SK-N-MC (cell line): ENCODE data around the gene TTC7B.
"Not testable (repeated sequence)": the region's sequence is repeated elsewhere in the genome, so short reads cannot be mapped to it uniquely, and the experiment has no call there.

ENCODE experiments used
- DNase-seq: peaks from one replicate; pipeline ENCODE4 v3.0.0-alpha.2; 2011; ENCODE audit warnings: low read depth, low spot score
- H3K27ac ChIP-seq: fragments of 200-600 bp; sonication (generic); 2 replicates; pipeline ENCODE4 v1.5.1; 2016; ENCODE audit warnings: mixed run types
- H3K36me3 ChIP-seq: fragments of 200-600 bp; sonication (generic); 2 replicates; pipeline ENCODE4 v1.6.1; 2017; ENCODE audit warnings: antibody characterized with exemption, low read length, mixed read lengths; ENCODE audit not compliant: insufficient read depth
- H3K4me3 ChIP-seq: fragments of 200-600 bp; sonication (generic); 2 replicates; pipeline ENCODE4 v1.5.1; 2016
- H3K9ac ChIP-seq: fragments of 200-600 bp; sonication (generic); 2 replicates; pipeline ENCODE4 v1.8.0; 2017; ENCODE audit warnings: mixed run types, mixed read lengths; ENCODE audit not compliant: insufficient read length
- H3K9me3 ChIP-seq: fragments of 200-600 bp; sonication (generic); 2 replicates; pipeline ENCODE4 v1.6.1; 2017; ENCODE audit warnings: low read depth, mild to moderate bottlenecking, antibody characterized with exemption, low read length, moderate library complexity, mixed read lengths
- EZH2 ChIP-seq: fragments of 200-600 bp; sonication (generic); IDR thresholded peaks from one replicate; pipeline ENCODE4 v1.6.1; 2017; ENCODE audit warnings: antibody characterized with exemption
- FOXP2 ChIP-seq: optimal IDR thresholded peaks from 2 replicates; pipeline ENCODE3; 2011; ENCODE audit warnings: mild to moderate bottlenecking, moderate library complexity; ENCODE audit not compliant: insufficient read depth; ENCODE audit errors: extremely low read length, control extremely low read depth
- POLR2AphosphoS5 ChIP-seq: IDR thresholded peaks from 2 replicates; pipeline ENCODE4 v1.6.1; 2012; ENCODE audit warnings: mild to moderate bottlenecking, low read depth, low read length, borderline replicate concordance

Gene TTC7B

DNA sequence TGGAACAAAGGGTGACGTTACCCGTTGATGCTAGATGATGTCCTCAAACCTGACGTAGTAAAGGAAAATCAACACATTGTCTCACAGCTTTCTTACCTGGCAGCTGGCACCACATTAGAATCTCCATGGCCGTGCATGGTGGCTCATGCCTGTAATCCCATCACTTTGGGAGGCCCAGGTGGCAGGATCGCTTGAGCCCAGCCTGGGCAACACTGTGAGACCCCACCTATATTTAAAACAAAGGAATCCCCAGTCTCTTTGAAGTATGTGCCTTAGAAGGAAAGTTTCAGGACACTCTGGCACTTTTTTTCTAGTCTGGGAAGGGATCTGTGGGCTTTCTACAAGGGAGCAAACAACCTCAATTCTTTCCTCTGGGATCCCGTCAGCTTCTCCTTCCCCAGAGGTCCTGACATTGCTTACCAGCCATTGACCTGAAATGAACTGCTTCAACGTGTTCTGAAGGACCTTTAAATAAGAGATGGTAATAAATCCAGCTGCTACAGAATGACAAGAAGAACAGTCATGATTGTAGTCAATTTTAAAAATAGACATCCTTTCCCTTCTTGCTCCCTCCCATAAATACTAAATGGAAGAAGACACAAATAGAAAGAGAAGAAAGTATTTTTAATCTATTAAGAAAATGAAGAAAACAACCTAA is 33.7 kb upstream of the TTC7B start:
- no peak for DNase-seq
- Histone ChIP-seq H3K36me3 (no peaks in the 10 kb centered on the region), H3K9me3 (no peaks in the 10 kb centered on the region), H3K9ac (no peak overlapping the region), H3K4me3 (no peak overlapping the region), H3K27ac (no peak overlapping the region)
- TF ChIP-seq EZH2 (no peak), FOXP2 (no peak), POLR2AphosphoS5 (no peak)

GRCh38 chr14:90848944-90849731 is 32.9 kb upstream of the TTC7B start:
- H3K9me3 ChIP-seq: no peaks in the 10 kb centered on the region
- no peak overlapping the region for H3K27ac ChIP-seq
- no peaks in the 10 kb centered on the region for H3K36me3 ChIP-seq
- H3K9ac ChIP-seq: no peak overlapping the region
- TF ChIP-seq FOXP2 (no peak), POLR2AphosphoS5 (no peak), EZH2 (no peak)
- H3K4me3 ChIP-seq: no peak overlapping the region
- no peak for DNase-seq

- TF ChIP-seq POLR2AphosphoS5 (no peak), FOXP2 (no peak), EZH2 (no peak)
- DNase-seq: no peak
- Histone ChIP-seq H3K9me3 (no peaks in the 10 kb centered on the region), H3K9ac (no peak overlapping the region), H3K27ac (no peak overlapping the region), H3K36me3 (no peaks in the 10 kb centered on the region), H3K4me3 (no peak overlapping the region)
These were observed 30.3 kb upstream of the TTC7B start for GRCh38 chr14:90846511-90846910.

DNA sequence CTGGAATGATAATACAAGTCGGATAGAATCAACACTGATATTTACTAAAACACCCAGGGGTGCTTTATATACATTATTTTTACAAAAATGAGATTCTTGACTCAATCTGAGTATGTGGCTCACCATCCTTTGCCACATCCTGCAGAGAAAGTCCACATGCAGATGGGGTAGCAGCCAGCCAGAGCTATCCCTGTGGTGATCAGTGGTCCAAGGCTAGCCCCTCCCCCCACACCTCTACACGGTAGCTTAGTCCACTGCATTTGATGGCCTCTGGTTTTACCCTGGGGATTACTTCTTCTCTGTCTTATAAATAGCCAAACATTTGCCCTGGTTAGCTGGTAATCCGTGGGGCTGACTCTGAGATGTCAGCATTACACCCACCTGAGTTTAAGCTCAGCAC is 28.1 kb upstream of the TTC7B start:
- H3K9me3 ChIP-seq: no peaks in the 10 kb centered on the region
- TF ChIP-seq EZH2 (no peak), FOXP2 (no peak), POLR2AphosphoS5 (no peak)
- H3K36me3 ChIP-seq: no peaks in the 10 kb centered on the region
- DNase-seq: no peak
- no peak overlapping the region for H3K4me3 ChIP-seq
- H3K27ac ChIP-seq: no peak overlapping the region
- H3K9ac ChIP-seq: no peak overlapping the region

DNA sequence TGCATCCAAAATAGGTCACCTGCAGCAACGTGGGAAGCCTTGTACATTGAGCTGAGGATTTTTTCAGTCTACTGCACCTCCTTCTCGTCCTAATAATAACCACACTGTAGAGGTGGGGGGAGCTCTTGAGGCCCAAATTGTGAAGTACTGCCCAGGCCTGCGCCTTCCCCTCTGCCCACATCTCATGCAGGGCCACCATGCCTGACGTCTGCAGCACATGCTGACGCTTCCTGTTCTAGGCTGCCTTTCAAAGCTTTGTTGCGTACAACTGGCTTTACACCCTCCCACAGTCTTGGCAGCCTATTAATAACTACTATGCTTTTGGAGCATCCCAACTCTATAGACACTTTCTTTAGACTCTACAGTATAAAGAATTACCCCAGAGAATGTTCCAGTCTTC is 26.5 kb upstream of the TTC7B start:
- DNase-seq: no peak
- no peak for TF ChIP-seq POLR2AphosphoS5
- no peak for TF ChIP-seq FOXP2
- TF ChIP-seq EZH2: no peak
- Histone ChIP-seq H3K27ac (no peak overlapping the region), H3K4me3 (no peak overlapping the region), H3K9ac (no peak overlapping the region), H3K9me3 (no peaks in the 10 kb centered on the region), H3K36me3 (no peaks in the 10 kb centered on the region)

GRCh38 chr14:90840667-90841066 is 24.4 kb upstream of the TTC7B start:
- not testable (repeated sequence) for DNase-seq, H3K27ac ChIP-seq, H3K9me3 ChIP-seq, H3K9ac ChIP-seq, H3K4me3 ChIP-seq, H3K36me3 ChIP-seq

GRCh38 chr14:90839889-90840266 is 23.6 kb upstream of the TTC7B start:
- TF ChIP-seq EZH2 (no peak), FOXP2 (no peak), POLR2AphosphoS5 (no peak)
- H3K36me3 ChIP-seq: no peaks in the 10 kb centered on the region
- no peak overlapping the region for H3K4me3 ChIP-seq
- no peak for DNase-seq
- H3K9me3 ChIP-seq: no peaks in the 10 kb centered on the region
- H3K9ac ChIP-seq: no peak overlapping the region
- no peak overlapping the region for H3K27ac ChIP-seq

DNA sequence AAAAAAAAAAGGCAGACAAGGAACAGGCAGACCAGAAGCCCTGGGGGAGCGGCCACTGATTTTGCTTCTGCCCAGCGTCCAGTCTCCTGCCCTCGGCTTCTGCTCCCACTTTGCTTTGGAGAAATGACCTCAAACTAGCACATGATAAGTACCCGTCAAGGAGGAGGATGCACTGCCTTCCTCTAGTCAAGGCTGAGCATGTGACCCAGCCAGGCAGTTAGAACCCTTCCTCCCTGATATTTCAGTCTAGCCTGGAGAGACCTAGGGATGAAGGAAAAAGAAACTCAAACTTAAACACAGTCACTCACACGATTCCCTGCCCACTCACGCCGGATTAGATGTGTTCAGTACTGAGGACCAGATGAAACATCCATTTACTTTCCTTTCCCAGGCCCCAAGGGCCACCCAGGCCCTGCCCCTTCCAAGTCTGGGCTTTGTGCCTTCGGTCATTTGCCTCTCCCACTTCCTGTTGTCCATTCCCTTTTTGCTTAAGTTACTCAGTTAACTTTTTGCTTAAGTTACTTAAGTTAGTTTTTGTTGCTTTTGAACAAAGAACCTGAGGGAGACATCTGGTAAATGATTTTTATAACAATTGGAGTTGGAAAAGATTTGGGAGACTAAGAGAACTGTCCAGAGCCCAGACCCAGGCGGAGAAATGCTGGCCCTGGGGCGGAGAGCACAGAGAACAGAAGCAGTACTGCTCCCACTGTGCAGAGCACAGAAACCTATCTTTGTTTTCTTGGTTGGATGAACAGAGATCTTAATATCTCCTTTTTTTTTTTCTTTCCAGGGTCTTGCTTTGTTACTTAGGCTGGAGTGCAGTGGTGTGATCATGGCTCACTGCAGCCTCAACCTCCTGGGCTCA is 23.0 kb upstream of the TTC7B start:
- Histone ChIP-seq H3K4me3 (no peak overlapping the region), H3K27ac (no peak overlapping the region), H3K9me3 (no peaks in the 10 kb centered on the region), H3K36me3 (no peaks in the 10 kb centered on the region), H3K9ac (no peak overlapping the region)
- no peak for DNase-seq
- TF ChIP-seq FOXP2 (no peak), EZH2 (no peak), POLR2AphosphoS5 (no peak)

GRCh38 chr14:90838531-90838930 is 22.3 kb upstream of the TTC7B start:
- not testable (repeated sequence) for H3K27ac ChIP-seq, H3K36me3 ChIP-seq

More at GRCh38 chr14:90838531-90838930, 22.3 kb upstream of the TTC7B start:
- H3K9ac ChIP-seq, H3K4me3 ChIP-seq, H3K9me3 ChIP-seq, DNase-seq: not testable (repeated sequence)
